Measurements from ENCODE around the gene PARD3.

DNA sequence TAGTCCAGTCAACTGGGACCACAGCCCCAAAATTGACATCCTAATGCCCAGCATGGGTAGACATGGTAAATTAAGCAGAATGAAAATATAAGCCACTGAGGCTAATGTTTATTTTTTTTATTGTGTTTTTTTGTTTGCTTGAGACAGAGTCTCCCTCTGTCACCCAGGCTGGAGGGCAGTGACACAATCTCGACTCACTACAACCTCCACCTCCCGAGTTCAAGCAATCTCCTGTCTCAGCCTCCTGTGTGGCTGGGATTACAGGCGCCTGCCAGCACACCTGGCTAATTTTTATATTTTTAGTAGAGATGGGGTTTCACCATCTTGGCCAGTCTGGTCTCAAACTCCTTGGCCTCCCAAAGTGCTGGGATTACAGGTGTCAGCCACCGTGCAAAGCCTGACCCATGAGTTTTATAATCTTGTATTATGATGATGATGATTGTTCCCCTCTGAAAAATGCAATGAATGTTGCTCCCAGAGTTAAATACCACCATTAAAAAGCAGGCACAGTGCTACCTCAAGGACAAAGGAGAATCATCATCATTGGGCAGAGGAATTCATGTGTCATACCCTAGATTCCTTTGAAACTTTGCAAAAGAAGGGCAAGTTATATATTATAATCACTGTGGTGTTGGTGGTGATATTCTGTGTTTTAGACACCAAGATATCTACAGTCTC is 228.0 kb downstream of the PARD3 start:
- TF ChIP-seq, protein P1, sequence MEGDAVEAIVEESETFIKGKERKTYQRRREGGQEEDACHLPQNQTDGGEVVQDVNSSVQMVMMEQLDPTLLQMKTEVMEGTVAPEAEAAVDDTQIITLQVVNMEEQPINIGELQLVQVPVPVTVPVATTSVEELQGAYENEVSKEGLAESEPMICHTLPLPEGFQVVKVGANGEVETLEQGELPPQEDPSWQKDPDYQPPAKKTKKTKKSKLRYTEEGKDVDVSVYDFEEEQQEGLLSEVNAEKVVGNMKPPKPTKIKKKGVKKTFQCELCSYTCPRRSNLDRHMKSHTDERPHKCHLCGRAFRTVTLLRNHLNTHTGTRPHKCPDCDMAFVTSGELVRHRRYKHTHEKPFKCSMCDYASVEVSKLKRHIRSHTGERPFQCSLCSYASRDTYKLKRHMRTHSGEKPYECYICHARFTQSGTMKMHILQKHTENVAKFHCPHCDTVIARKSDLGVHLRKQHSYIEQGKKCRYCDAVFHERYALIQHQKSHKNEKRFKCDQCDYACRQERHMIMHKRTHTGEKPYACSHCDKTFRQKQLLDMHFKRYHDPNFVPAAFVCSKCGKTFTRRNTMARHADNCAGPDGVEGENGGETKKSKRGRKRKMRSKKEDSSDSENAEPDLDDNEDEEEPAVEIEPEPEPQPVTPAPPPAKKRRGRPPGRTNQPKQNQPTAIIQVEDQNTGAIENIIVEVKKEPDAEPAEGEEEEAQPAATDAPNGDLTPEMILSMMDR (conservative IDR thresholded peaks at IDR 0.05) = no peak
- TF ChIP-seq EZH2 (IDR thresholded peaks at IDR 0.05; ENCODE audit: low read depth) = no peak
